GM06990 (cell line): ENCODE results near the gene SEPTIN8.

Source experiments
- DNase-seq: peaks from one replicate; pipeline ENCODE4 v3.0.0-alpha.2; 2011; ENCODE audit not compliant: insufficient read length; ENCODE audit errors: extremely low read depth
- H3K27me3 ChIP-seq: replicated peaks from 2 replicates; pipeline ENCODE4 v1.6.0; 2011; ENCODE audit warnings: low read length; ENCODE audit not compliant: control insufficient read depth, insufficient read depth
- H3K36me3 ChIP-seq: 2 replicates; pipeline ENCODE4 v1.5.1; 2011; ENCODE audit warnings: low read length; ENCODE audit not compliant: control insufficient read depth, insufficient read depth
- H3K4me3 ChIP-seq: replicated peaks from 2 replicates; pipeline ENCODE4 v1.5.1; 2011; ENCODE audit warnings: low read depth, mild to moderate bottlenecking, control low read depth, low read length
- TF ChIP-seq, protein P1 (sequence below): IDR thresholded peaks from 2 replicates; pipeline ENCODE4 v1.5.1; 2011; ENCODE audit warnings: low read length, control low read depth, mild to moderate bottlenecking, inconsistent platforms; ENCODE audit not compliant: insufficient read depth, poor library complexity, severe bottlenecking

The SEPTIN8 gene

GRCh38 chr5:132776938-132777208 is 166 bp downstream of the SEPTIN8 start:
- no peak for DNase-seq
- Histone ChIP-seq H3K4me3 (peak overlapping the region; percentile 84), H3K27me3 (no peaks in the 10 kb centered on the region), H3K36me3 (no peaks in the 10 kb centered on the region; the same call in 1 of the 2 replicates)
- TF ChIP-seq, protein P1, sequence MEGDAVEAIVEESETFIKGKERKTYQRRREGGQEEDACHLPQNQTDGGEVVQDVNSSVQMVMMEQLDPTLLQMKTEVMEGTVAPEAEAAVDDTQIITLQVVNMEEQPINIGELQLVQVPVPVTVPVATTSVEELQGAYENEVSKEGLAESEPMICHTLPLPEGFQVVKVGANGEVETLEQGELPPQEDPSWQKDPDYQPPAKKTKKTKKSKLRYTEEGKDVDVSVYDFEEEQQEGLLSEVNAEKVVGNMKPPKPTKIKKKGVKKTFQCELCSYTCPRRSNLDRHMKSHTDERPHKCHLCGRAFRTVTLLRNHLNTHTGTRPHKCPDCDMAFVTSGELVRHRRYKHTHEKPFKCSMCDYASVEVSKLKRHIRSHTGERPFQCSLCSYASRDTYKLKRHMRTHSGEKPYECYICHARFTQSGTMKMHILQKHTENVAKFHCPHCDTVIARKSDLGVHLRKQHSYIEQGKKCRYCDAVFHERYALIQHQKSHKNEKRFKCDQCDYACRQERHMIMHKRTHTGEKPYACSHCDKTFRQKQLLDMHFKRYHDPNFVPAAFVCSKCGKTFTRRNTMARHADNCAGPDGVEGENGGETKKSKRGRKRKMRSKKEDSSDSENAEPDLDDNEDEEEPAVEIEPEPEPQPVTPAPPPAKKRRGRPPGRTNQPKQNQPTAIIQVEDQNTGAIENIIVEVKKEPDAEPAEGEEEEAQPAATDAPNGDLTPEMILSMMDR: no peak

DNA sequence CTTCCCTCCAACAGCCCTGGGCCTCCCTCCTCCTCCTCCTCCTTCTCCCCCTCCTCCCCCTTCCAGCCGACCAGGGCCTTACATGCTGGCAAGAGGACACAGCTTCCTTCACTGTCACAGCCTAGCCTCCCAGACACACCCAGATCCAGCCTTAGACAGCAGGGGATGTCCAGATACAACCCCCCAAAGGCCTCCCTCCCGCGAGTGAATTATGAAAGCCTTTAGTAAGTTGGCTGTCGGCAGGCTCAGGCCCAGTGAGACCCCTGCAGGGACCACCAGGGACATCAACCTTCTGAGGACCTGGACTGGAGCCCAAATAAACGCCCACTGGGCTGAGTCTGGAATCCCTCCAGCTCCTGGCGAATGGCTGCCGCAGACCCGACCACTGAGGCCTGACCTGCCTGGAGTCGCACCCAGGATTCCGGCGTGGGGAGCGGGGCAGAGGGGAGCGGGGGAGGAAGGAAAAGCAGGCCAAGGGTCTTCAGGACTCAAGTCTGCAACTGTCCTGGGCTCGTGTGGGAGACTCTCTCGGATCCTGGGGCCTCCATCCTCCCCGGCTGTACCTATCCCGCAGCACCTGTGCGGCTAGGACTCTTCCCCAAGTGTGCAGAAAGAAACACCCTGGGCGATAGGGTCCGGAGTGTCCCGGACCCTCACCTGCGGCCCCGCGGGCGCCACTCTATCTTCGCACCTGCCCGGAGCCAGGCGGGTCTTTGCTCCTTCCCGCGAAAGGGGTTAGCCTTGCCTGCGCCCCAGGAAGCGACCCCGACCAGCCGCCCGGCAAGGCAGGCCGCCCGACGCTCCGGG is 705 bp downstream of the SEPTIN8 start:
- Histone ChIP-seq H3K4me3 (peak overlapping the region; percentile 84), H3K36me3 (no peaks in the 10 kb centered on the region; the same call in 1 of the 2 replicates), H3K27me3 (no peaks in the 10 kb centered on the region)
- TF ChIP-seq, protein P1: no peak
- DNase-seq: peak; percentile 36

DNA sequence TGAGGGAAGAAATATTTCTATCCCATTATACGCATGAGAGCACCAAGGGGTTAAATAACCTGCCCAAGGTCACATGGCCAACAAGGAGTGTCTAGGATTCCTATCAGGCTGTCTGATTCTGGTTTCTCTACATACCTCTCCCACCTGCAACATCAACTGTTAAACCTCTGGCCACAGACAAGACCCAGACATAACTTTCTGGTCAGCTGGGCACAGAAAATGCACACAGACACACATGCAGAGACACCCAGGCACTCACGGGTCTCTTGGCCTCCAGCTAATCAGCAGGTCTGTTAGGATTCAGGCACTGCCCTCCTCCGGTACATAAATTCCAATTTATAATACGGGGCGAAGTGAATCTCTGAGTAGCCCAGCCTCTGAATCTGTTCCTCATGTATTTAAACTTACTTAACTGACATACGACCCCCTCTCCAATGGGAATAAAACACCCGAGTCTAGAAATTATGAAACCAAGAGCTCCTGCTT is 1.5 kb downstream of the SEPTIN8 start:
- TF ChIP-seq, protein P1: no peak
- Histone ChIP-seq H3K4me3 (no peak overlapping the region), H3K36me3 (no peaks in the 10 kb centered on the region; the same call in 1 of the 2 replicates), H3K27me3 (no peaks in the 10 kb centered on the region)
- no peak for DNase-seq

GRCh38 chr5:132774896-132775295 is 2.1 kb downstream of the SEPTIN8 start:
- DNase-seq: no peak

DNA sequence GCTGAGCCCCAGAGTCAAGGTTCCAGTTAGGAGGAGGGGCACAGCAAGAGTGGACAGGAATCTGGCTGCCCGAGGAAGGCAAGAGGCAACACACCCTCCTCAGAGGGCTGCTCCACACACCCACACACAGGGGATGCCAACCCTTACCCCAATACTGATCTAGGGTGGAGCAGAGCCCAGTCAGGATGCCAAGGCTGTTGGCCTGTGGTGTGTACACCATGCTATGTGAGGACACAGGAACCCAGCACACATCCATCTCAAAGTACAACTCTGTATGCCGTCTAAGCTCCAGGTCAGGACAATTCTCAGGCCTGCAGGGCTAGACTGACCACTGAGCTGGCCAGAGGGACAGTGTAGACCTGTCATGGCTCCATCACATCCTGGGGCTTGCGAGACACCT is 2.6 kb downstream of the SEPTIN8 start:
- DNase-seq: no peak
- Histone ChIP-seq H3K4me3 (no peak overlapping the region), H3K36me3 (no peaks in the 10 kb centered on the region; the same call in 1 of the 2 replicates), H3K27me3 (no peaks in the 10 kb centered on the region)
- TF ChIP-seq, protein P1: no peak

More at GRCh38 chr5:132774896-132775295, 2.1 kb downstream of the SEPTIN8 start:
- Histone ChIP-seq H3K4me3 (no peak overlapping the region), H3K27me3 (no peaks in the 10 kb centered on the region), H3K36me3 (no peaks in the 10 kb centered on the region; the same call in 1 of the 2 replicates)
- TF ChIP-seq, protein P1: no peak
